ENCODE results near the gene COMMD10.

The COMMD10 gene

DNA sequence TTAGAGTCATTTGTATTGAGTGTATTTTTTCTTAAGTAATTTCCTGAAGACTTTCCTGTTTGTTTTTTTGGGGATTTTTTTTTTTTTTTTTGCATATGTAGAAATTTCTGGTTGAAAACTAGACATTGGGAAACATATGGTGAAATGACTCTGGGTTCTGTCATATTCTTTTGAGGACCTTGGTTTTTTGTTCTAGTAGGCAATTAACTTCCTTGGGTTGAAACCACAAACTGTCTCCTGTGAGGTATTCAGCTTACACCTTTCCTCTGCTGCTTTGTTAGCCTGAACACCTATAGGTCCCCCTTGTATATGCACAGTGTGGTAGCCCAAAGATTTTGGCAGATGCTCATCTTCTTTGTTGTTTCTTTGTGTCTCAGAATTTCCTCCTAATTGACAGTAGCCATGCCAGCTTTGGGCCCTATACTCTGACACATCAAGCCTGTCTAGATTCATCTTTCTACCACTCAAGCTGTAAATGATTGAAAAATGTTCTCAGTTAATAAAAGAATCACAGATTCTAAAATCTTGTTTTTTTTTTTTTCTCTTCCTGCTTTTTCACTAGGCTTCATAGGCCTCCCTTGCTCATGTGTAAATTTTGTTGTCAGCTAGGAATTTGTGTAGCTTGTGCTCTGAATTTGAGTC, 140.6 kb downstream of the COMMD10 start:
- peak; percentile 22 for DNase-seq

DNA sequence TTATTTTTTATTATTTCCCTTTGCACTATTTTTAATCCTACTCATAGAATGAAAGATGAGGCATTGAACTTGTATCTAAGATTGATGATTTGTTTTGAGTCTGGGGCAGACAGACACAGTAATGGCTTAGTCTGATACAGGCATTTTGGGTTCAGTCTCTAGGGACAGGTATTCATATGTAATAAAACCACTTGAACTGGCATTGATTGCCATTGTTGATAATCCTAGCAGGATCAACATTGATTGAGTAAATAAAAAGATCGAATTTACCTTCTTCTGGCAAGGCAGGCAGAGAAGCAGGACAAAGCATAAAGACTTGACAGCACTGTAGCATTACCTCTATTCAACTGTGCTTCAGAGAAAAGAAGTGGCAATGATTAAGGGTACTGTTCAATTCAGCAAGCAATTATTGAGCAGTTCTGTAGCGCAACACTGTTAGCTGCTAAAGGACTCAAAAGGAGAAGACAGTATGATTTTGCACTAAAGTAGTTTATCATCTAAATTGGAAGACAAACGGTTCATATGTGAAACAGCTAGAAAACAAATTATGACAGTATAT, 144.4 kb downstream of the COMMD10 start:
- DNase-seq: peak; percentile 88

DNA sequence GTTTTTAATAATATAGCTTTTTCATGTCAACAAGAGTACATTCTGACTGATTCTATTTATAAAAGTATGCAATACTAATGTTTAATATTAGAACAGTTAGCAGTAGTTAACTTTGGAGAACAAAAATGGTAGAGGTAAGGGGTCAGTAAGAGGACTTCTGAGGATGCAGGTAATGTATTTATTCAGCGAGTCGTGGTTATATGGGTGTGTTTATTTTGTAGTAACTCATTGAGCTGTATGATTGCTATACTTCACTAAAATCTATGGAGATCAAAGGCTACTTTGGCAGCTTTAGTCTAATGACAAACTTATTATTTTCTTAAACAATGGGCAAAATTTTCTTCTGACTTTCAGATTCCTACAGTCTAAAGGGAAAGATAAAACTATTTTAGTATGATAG, 146.5 kb downstream of the COMMD10 start:
- DNase-seq: no peak

DNA sequence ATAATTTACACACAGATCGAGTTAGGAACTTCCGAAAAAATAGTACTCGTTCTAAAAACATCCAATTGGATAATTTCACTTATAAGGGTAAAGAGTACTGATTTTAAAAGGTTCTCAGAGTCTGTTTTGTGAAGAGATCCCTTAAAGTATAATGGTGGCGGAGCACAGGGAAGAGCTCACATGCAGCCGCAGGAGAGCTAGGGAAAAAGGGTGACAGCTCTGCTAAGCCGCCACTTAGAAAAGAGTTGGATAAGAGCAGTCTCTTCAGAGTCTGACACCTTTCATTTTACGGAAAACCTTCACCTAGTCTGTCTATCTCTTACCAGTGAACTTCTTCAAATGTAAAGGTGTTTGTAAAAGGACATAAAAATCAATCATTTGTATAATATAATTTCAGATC, 149.9 kb downstream of the COMMD10 start:
- DNase-seq: no peak

DNA sequence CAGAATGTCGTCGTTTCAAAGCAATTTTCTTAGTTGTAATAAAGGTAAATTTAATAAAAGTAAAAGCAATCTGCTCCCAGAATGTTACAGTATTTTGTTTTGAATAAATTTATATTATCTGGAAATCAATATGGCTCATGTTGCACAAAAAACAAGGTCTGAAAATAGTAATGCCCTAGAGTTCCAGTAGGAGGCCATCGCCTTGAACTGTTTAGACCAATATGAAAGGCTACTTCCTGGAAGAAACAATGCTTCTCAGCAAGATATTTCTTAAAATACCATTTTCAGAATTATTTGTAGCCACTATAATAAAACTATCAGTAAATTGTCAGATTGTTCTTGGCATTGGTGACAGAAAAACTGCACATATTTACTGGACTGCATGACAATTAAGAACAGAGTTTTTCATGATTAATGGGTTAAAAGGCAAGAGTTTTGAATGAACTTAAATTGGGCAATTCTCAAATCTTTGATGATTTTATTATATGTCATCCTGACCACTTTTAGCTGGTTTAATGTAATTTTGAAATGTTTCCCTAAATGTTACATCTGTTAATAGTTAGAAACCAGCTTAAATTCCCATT, 153.2 kb downstream of the COMMD10 start:
- DNase-seq: peak; percentile 31

DNA sequence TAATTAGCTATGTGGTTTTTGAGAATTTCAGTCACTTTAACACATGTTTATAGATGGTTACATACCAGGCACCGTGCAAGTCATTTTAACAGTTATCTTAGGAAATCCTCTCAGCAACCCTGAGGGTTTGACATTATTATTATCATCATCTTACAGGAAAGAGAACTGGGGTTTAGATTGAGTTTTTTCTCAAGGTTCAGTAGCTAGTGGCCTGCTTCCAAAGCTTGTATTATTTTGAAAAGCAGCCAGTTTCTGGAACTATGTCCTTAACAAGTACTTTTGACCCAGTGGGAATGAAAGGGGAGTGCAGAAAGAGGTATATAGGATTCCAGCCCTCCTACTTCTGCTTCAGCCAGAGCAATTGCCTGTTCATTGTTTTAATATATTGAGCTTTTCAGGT, 157.5 kb downstream of the COMMD10 start:
- DNase-seq: no peak

DNA sequence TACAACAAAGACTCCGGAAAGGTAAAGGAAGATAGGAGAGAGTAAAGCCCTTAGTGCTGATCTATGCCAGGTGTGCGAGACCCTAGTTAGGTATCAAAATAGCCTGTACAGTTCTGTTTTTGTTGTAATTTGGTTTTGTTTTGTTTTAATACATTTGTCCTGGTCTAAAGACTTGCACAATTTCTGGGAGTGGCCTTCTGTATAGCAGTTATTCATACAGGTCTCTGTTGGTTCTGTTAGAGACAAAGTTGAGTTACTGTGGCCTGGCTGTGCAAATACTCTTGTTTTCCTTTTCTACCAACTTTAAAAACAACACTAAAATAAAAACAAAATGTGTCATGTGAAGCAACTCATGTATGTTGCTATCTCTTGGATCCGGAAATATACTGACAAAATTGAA, 163.6 kb downstream of the COMMD10 start:
- no peak for DNase-seq

DNA sequence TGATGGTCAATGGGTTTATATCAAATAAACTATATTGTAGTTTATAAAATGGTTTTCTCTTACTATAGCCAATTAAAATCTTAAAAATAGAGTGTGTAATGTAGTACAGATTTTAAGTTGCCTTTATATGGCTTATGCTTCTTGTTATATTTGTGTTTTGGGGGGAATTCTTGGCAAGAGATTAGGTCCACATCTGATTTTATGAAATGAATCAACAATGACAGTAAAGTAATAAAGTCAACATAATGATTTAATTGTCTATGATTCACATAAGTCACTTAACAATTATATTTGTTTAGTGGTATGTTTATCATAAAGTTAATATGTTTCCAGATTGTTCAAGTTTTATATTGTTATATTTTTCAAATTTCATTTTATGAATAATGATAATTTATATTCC, 164.8 kb downstream of the COMMD10 start:
- DNase-seq: no peak

DNA sequence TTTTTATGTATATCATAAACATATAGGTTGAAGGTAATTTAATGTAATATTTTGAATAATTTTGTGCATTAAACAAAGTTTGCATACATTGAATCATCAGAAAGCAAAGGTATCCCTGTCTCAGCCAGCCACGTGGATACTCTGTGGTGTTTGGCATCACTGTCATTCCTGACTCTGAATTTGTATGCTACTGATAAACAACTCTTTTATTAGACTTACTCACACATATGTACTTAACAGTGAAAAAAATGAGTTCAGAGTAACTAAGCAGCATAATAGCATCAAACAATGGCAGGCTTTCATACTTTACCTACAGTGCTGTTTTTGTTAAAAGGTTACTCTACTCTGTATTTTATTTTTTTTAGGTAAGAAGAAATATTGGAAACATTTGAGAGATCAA, 171.9 kb downstream of the COMMD10 start:
- DNase-seq: no peak

DNA sequence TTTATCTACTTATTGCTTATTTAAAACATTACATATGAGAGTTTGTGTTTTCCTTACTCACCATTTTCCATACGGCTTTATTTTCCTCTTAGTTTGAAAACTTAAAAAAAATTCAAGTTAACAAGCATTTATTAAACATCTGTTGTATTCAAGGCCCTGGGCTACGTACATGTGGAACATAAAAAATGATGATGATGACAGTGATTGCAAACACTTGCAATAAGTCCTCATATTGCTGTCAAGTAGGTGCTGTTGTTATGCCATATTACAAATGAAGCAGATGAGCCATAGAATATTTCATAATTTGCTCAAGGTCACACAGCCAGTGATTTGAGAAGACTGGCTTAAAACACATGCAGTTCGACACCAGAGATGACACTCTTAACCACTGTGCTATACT, 180.6 kb downstream of the COMMD10 start:
- DNase-seq: peak; percentile 49

DNA sequence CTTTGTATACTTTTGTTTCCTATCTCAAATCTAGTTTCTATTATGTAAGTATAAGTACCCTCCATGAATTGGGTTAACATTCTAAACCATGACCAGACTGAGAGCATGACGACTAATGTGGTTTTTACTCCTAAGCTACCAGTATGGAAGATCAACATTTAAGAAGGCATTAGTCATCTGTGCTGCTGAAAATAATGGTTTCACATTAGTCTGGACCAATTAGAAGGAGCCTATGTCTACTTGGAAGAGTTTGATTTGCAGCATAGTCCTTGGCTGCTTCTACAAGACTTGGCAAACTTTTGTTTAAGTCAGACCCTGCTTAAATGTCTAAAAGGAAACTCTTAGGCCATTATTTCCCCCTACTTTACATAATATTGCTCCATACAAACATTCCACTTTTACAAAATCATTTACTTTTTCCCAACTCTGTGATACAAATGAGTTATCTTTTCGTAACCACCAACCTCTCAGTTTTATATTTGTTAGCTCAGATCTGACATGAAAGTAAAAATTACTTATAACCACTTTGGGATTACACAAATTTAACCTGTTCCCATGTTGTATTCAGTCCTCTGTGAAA, 186.7 kb downstream of the COMMD10 start:
- no peak for DNase-seq

DNA sequence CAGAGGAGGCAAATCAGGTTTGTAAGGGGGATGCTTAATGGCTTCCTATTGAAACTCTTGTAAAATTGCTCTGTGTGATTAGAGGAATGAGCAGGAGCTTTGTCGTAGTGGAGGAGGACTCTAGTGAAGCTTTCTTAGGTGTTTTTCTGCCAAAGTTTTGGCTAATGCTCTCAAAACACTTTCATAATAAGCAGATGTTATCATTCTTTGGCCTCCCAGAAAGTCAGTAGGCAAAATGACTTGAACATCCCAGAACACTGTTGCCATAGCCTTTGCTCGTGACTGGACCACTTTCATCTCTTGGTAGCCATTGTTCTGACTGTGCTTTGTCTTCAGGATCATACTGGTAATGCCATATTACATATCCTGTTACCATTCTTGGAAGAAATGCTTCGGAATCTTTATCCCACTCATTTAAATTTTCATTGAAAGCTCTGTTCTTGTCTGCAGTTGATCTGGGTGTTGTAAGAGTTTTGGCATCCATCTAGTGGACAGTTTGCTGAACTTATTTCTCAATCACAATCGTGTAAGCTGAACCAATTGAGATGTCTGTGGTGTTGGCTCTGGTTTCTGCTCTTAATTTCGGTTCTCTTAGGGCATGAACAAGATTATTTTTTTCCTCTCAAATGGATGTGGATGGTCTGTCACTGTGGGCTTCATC, 187.6 kb downstream of the COMMD10 start:
- DNase-seq: peak; percentile 13

DNA sequence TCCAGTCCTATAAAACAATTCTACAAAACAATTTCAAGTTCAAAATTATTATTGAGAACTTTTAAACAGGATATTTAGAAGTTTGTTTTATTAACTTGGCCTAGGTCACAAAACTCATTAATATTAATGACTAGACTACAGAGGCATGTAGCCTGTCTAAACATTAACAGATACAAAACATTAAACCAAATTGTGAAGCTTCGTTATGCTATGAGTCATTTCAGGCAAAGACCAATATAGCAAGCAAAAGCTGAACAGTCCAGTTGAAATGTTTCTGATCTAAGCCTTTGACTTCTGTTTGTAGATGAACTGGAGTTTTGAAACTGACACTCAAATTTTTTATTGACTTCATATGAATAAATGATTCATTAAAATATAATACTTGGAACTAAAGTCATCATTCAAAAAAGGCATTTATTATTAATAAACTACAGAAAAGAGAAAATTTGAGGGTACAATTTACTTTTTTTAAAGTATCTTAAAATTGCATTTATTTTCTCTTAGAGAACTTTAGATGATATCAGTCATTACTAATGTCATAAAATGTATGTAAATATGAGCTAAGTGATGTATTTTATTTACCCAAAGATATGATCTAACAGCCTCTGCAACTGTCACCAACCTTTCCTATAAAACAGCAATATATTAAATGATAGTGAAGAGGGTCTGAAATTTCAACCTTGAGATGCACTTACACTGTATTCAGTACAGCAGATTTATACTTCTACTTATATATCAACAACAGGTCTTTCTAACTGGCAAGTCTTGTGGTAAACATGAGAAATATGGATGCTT, 188.8 kb downstream of the COMMD10 start:
- no peak for DNase-seq

DNA sequence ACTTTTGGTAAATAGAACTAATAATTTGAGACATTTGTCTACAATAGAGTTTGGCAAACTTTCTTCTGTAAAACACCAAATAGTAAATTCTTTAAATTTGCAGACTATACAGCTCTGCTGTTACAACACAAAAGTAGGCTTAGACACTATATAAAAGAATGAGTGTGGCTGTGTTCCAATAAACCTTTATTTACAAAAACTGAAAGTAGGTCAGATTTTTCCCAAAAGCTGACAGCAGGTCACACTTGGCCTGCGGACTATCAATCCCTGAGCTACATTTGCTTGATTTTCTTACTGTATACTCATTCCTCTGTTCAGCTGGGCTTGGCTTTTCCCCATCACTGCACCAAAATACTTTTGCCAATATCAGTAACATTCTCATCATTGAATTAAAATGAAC, 189.4 kb downstream of the COMMD10 start:
- DNase-seq: no peak

DNA sequence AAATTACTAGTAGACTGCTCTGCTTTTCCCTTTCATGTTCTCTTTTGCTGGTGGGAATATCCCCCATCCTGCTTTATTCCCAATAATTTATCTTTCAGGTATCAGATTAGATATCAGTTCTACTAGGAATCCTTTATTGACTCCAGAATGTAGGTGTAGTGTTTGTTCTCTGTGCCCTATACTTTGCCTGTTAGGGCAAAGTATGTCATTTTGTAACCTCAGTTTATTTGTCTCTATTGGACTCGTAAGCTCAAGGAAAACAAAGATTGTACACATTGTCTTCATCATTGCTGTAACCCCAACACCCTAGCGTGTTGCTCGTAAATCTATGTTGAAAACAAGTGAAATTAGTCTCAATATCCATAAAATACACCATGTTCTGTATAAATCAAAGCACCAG, 190.5 kb downstream of the COMMD10 start:
- DNase-seq: no peak

DNA sequence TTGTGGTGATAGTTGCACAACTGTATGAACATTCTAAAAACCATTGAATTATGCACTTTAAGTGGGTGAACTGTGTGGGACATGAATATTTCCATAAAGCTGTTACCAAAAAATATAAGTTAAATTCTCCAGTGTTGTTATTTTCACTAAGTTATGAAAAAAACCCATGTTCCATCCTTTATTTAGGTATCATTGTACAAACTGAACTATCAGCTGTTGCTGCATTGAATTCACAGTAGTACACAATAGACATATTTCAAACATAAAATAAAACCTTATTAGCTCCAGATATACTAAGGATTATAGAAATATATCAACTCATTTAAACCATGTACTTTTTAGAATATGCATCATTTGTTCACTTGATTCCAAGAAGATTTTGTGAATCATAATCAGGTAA, 192.1 kb downstream of the COMMD10 start:
- DNase-seq: peak; percentile 9

DNA sequence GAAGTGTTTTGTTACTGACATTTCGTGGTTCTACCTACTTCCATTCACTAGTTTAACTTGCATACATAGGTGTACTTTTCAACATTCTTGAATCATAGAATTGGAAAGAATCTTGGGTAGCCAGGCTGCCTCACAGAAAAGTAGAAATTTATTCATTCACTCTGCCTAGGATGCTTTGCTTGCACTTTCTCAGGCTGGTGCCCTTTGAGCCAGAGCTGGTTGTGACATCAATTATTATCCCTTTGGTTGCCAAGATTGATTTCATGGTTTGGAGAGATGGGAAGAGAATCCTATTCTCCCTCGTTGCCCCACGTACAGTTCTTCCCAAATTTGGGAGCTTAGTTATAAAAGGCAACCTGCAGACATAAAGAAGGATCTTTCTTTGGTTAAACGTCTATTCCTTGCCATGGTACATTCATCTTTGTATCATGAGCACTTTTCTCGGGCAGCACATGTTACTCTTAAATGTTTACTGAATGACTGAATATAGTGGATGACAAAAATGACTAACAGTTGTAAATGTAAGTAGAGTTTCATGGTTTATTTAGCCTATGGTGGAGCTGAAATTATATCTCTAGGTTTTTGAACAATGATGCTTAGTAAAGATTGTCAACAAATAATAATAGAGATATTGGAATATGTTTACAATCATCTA, 195.5 kb downstream of the COMMD10 start:
- DNase-seq: no peak

DNA sequence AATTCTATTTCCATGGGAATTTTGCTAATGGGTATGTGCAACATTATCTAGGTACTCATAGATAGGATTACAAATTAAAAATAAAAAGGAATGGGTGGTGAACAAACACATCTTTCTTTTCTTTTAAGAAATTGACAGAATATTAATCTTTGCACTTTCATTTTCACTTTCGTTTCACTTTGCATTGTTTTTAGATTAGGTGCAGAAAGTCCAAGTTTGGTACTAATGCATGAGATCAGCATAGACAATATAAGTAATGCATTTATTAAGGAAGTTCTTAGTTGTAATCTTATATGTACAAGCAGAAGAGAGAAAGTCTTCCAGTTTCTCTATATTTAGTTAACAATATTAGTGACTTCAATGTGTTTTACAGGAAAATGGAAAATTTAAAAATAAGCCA, 196.5 kb downstream of the COMMD10 start:
- DNase-seq: no peak

DNA sequence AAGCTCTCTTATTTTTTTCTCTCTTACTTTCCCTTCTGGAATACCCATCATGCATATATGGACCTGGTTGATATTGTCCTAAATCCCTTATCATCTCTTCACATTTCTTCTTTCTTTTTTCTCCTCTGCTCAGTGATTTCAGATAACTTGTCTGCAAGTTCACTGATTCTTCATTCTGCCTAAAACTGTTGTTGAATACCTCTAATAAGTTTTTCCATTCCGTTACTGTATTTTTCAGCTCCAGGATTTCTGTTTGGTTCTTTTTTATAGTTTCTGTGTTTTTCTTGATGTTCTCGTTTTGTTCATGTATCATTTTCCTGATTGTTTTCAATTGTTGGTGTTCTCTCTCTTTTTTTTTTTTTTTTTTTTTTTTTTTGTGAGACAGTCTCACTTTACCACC, 203.7 kb downstream of the COMMD10 start:
- DNase-seq: no peak

DNA sequence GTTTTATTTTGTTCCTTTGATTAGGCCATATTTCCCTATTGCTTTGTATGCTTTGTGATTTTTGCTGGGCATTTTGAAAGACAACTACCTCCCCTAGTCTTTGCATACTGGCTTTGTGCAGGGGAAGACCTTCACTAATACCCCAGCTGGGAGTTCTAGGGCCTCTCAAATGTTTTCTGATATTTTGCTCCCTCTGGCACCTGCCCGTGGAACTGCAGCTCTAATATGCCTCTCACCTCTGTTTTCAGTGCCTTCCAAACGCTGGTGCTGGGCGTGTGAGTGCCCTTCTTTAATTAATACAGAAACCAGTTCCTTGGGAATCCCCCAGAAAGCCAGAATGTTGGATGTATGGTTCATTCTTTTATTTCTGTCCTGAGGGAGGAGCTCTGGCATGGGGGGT, 204.5 kb downstream of the COMMD10 start:
- peak; percentile 28 for DNase-seq

DNA sequence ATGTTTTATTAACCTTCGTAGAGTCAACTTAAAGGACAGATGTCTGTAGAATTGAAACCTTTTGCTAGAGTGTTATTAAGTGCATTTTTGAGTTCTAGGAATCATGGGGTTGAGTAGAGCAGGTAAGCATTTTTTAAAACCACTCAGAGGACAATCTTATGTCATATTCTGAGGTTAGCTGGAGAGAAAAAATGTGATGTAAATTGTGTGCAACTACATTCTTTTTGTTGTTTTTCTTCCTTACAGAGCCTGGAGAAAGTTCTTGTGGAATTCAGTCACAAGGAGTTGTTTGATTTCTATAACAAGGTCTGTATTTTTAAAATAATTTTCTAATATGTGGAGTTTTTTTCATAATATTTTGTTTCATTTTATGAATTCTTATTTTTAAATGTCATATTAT, 206.4 kb downstream of the COMMD10 start:
- no peak for DNase-seq

DNA sequence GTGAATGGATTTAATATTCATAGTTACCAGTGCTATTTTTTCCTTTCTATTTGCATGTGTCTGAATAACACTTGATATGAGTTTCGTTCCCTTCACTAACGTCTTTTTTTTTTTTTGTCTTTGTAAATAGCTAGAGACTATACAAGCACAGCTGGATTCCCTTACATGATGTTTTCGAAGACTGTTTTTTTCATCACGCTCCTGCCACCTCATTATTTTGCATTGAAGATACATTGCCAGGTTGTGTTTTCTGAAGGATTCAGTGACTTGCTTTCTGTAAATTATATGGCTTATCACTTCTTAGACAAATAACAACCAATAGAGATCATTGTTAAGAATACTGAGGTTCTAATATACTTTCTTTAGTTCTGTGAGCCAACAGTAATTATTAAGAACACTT, 207.5 kb downstream of the COMMD10 start:
- no peak for DNase-seq

Data from NCI-H69 (cell line).